Duodenal mucosa (tissue), 2 donors: ENCODE measurements around the gene CFAP61.
A peak's percentile ranks its signal among the peaks of the same experiment; 100 is the strongest.

Experiments
- H3K27ac ChIP-seq: one replicate; pipeline ENCODE4 v1.7.0; 2013; ENCODE audit warnings: low read depth, low read length
- H3K27me3 ChIP-seq, 2 donors: one replicate each; pipeline ENCODE4 v1.7.0; 2013; ENCODE audit warnings: low read length in 2 of 2, control low read depth in 1 of 2; ENCODE audit not compliant: insufficient read depth in 2 of 2, control insufficient read depth in 1 of 2
- H3K36me3 ChIP-seq, 2 donors: one replicate each; pipeline ENCODE4 v1.7.0; 2013; ENCODE audit warnings: low read length in 2 of 2, control low read depth in 1 of 2; ENCODE audit not compliant: insufficient read depth in 2 of 2, control insufficient read depth in 1 of 2
- H3K4me1 ChIP-seq, 2 donors: one replicate each; pipeline ENCODE4 v1.7.0; 2013; ENCODE audit warnings: low read length in 2 of 2, control low read depth in 1 of 2; ENCODE audit not compliant: insufficient read depth in 2 of 2, control insufficient read depth in 1 of 2
- H3K4me3 ChIP-seq, 2 donors: one replicate each; pipeline ENCODE4 v1.7.0; 2013; ENCODE audit warnings: low read length in 2 of 2, low read depth in 1 of 2
- H3K9ac ChIP-seq, 2 donors: one replicate each; pipeline ENCODE4 v1.7.0; 2013; ENCODE audit warnings: low read length in 2 of 2, low read depth in 1 of 2
- H3K9me3 ChIP-seq, 2 donors: one replicate each; pipeline ENCODE4 v1.7.0; 2013; ENCODE audit warnings: low read length in 2 of 2, control low read depth in 1 of 2; ENCODE audit not compliant: control insufficient read depth in 1 of 2

Gene CFAP61

DNA sequence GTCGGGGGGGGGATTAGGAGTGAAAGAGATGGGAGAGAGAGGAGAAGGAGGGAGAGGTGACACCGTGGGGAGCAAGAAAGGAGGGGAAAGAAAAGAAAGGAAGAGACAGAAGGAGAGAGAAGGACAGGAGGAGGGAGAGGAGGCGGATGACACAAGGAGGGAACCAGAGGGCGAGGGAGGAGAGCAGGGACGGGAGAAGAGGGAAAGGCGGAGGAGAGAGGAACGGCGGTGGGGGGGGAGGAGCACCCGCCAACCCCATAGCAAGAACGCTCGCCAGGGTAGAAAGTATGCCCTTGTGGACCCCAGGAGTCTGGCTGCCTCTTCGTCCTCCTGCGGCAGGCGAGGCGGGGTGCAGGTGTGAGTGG, 311.1 kb downstream of the CFAP61 start:
- Histone ChIP-seq H3K9ac (no peak overlapping the region), H3K27me3 (peaks cover 55 to 60% of the 10 kb centered on the region in 2 donors), H3K9me3 (no peaks in the 10 kb centered on the region), H3K4me3 (peak overlapping the region; percentile 21 to 22), H3K36me3 (no peaks in the 10 kb centered on the region), H3K4me1 (peaks cover 14% of the 10 kb centered on the region in 2 donors), H3K27ac (no peak overlapping the region)

DNA sequence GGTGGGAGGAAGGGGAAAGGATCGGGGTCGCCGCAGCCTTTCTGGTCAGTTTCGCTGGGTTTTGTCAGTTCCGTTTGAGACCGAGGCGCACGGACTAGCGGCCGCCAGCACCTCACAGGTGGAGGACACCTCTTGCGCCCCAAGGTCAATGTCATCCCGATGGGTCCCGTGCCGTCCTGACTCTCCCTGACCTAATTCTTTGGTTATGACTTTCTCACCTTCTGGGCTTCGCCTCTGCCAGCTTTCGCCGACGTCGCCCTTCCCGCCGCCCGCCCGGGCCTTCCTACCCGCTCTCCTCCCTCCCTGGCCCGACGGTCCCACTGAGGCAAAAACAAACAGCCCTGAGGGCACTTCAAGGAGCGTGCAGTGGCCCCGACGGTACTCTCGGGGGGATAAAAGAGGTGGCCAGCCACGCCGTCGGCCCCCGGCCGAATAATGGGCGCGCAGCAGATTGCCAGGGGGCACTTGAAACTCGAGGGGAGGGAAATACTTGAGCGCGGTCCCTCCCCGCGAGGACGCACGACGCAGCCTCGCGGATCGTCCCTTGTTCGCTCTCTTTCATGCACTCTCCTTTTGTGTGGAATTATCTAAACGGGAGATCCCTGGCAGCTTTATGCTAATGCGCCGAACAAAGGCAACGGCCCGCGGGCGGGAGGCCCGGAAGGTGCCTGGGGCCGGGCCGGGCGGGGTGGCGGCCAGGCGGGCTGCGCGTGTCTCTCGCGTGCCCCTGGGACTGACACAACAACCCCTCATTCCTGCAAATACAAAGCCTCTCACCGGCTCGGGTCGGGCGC, 311.7 kb downstream of the CFAP61 start:
- H3K27me3 ChIP-seq = peaks cover 55 to 60% of the 10 kb centered on the region in 2 donors
- no peaks in the 10 kb centered on the region for H3K9me3 ChIP-seq
- H3K27ac ChIP-seq = no peak overlapping the region
- no peak overlapping the region for H3K9ac ChIP-seq
- peaks cover 14% of the 10 kb centered on the region in 2 donors for H3K4me1 ChIP-seq
- peak overlapping the region; percentile 21 to 22 for H3K4me3 ChIP-seq
- H3K36me3 ChIP-seq = no peaks in the 10 kb centered on the region

DNA sequence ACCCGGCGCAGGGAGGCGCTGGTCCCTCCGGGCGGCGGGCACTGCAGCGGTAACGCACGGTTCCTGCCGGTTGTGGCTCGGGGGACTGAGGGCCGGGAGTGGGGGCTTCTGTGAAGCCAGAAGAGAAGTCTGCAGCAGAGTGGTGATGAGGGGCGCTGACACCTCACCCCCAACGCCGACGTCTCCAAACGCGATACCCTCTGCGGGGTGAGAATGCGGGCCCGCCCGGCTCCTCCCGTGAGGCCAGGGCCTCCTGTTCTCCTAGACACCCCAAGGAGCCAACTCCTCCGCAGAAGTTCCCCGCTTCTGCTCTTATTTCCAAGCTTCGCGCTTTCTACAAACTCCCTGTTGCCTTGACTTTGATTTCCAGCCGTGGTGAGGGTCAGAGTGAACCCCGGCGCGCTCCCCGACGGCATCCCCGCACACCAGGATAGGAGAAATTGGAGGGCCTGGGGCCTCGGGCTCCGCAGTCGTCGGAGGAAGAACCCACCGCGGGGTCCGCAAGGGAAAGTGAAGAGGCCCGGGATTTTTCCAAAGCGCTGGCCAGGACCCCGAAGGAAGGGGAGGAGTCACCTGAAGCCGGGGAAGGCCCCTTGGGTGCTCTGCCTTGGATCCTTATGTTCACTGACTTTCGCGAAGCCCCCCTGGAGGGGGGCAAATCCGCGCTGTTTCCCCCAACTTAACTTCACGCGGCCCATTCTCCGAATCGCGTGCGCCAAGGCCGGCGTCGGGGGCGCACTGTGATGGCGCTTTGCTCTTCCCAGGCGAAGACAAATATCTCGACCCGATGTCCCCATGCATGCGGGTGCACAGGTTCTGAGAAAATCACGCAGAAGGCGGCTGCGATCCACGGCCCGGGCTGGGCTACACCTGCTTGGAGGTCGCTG, 312.5 kb downstream of the CFAP61 start:
- H3K4me1 ChIP-seq = peaks cover 14 to 19% of the 10 kb centered on the region in 2 donors
- H3K9ac ChIP-seq = no peak overlapping the region
- H3K9me3 ChIP-seq = no peaks in the 10 kb centered on the region
- no peaks in the 10 kb centered on the region for H3K36me3 ChIP-seq
- no peak overlapping the region for H3K27ac ChIP-seq
- H3K27me3 ChIP-seq = peaks cover 57 to 65% of the 10 kb centered on the region in 2 donors
- no peak overlapping the region for H3K4me3 ChIP-seq

DNA sequence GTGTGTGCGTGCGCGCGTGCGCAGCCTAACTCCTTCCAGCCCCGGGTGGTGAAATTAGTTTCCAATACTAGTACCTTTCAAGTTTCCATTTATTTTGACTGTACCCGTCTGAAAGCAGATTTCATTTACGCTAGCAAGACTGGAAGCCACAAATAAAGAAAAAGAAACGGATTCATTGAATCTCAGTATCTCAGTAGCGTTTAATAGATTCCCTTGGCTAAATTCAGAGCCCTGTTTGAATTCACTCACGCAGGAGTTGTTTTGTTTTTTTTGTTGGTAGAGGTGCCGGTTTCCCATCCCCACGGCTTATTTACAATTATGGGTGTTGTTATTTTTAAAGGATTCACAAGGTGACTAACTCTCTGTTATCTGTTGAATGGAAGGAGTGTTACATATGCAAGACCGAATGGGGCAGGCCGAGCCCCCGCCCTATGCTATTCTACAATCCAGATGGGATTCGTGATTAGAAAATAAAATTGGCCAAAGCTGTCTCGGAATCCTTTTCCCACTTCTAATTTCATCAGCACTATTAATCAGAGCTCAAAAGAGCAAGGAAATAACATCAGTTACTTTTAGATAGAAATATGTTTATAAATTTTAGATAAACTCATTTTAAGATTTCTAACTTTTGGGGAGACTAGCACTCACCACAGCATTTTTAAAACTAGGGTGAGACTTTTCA, 313.3 kb downstream of the CFAP61 start:
- Histone ChIP-seq H3K4me3 (no peak overlapping the region), H3K27ac (no peak overlapping the region), H3K4me1 (peaks cover 8 to 16% of the 10 kb centered on the region in 2 donors), H3K9me3 (no peaks in the 10 kb centered on the region), H3K36me3 (no peaks in the 10 kb centered on the region), H3K9ac (no peak overlapping the region), H3K27me3 (peaks cover 63 to 69% of the 10 kb centered on the region in 2 donors)

DNA sequence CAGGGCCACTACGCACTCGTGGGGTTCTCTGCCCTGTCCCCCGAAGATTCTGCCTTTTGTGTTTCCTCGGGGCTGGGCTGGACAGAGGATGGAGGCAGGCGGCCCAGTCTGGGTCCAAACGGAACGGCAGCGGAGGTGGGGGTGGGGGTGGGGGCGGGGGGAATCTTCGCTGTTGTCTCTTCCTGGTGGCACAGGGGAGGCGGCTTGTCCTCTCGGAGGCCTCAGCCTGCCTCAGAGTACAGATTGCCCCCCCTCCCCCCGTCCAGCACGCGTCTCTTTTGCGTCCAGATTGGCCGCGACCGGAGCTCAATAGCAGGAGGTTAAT, 314.2 kb downstream of the CFAP61 start:
- no peak overlapping the region for H3K4me3 ChIP-seq
- peaks cover 67 to 69% of the 10 kb centered on the region in 2 donors for H3K27me3 ChIP-seq
- peaks cover 7 to 16% of the 10 kb centered on the region in 2 donors for H3K4me1 ChIP-seq
- H3K9me3 ChIP-seq = no peaks in the 10 kb centered on the region
- H3K9ac ChIP-seq = no peak overlapping the region
- H3K36me3 ChIP-seq = no peaks in the 10 kb centered on the region
- no peak overlapping the region for H3K27ac ChIP-seq

DNA sequence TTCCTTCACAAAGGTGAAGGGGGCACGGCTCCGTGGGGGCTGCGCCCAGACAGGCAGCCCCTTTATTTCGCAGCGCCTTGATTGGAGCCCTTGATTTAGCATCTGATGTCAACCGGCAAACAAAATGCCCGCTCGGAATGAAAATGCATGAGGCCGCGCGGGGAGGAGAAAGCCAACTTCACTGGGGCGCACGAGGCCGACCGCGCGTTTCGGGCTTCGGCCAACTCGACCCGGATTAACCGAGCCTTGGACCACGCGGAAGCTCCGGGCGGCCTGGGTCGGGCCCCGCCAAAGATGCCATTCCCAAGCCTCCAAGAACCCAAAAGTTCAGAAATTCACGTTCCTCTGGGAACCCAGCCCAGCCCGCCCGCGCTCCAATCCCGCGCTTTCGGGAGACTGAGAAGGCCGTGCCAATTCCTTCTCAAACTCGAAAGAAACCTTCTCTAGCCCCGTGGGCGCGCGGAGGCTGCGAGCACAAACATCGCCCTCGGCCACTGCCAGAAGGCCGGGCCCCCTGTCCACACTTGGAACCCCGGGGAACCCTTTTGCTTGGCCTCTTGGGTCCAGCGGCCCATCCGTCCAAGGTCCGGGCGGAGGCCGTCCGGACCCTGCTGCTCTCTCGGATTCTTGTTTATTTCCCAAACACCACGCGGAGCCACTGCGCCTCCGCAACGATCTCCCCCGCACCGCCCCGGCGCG, 314.7 kb downstream of the CFAP61 start:
- no peak overlapping the region for H3K4me3 ChIP-seq
- H3K9me3 ChIP-seq = no peaks in the 10 kb centered on the region
- H3K9ac ChIP-seq = no peak overlapping the region
- H3K4me1 ChIP-seq = peaks cover 7 to 16% of the 10 kb centered on the region in 2 donors
- no peaks in the 10 kb centered on the region for H3K36me3 ChIP-seq
- no peak overlapping the region for H3K27ac ChIP-seq
- H3K27me3 ChIP-seq = peaks cover 68 to 69% of the 10 kb centered on the region in 2 donors

DNA sequence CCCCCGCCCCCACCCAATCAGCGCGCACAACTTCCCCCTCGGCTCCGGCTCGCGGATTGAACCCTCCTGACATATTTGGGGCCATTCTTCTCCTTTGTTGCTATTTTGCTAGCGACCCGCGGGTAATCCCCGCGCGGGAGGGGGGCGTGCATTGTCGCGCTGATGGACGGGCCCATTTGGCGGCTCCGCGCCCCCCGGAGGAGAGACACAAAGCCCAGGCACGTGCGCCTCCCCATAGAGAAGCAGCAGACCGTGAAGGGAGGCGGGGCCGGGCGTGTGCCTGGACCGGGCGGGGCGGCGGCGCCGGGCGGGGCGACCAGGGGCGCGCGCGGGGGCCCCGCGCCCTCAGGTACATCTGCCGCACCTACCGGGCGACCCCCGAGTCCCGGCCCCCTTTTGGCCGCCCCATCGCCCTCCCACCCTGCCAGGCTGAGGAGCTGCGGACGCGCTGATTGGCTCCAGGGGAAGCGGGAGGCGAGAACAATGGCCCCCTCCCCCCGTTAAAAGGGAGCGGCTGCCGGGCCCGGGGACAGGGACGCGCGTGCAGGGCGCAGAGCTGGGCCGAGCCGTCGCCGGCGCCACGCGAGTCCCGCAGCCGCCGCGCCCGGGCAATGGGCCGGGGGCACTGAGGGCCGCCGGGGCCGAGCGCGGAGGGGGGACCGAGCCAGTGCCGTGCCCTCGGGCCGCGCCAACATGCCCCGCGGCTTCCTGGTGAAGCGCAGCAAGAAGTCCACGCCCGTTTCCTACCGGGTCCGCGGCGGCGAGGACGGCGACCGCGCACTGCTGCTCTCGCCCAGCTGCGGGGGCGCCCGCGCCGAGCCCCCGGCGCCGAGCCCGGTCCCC, 315.5 kb downstream of the CFAP61 start, which contains the start of gene INSM1:
INSM1 (plus strand) TSS at position 530 of the 843 bp plus-strand sequence; CDS start at position 694, 164 bp downstream.
- H3K36me3 ChIP-seq = no peaks in the 10 kb centered on the region
- H3K27me3 ChIP-seq = peaks cover 67 to 68% of the 10 kb centered on the region in 2 donors
- no peaks in the 10 kb centered on the region for H3K9me3 ChIP-seq
- H3K27ac ChIP-seq = no peak within 1 kb of the TSS
- H3K4me1 ChIP-seq = peaks cover 7 to 16% of the 10 kb centered on the region in 2 donors
- H3K4me3 ChIP-seq = peak within 1 kb of the TSS; percentile 15 to 45
- no peak within 1 kb of the TSS for H3K9ac ChIP-seq

DNA sequence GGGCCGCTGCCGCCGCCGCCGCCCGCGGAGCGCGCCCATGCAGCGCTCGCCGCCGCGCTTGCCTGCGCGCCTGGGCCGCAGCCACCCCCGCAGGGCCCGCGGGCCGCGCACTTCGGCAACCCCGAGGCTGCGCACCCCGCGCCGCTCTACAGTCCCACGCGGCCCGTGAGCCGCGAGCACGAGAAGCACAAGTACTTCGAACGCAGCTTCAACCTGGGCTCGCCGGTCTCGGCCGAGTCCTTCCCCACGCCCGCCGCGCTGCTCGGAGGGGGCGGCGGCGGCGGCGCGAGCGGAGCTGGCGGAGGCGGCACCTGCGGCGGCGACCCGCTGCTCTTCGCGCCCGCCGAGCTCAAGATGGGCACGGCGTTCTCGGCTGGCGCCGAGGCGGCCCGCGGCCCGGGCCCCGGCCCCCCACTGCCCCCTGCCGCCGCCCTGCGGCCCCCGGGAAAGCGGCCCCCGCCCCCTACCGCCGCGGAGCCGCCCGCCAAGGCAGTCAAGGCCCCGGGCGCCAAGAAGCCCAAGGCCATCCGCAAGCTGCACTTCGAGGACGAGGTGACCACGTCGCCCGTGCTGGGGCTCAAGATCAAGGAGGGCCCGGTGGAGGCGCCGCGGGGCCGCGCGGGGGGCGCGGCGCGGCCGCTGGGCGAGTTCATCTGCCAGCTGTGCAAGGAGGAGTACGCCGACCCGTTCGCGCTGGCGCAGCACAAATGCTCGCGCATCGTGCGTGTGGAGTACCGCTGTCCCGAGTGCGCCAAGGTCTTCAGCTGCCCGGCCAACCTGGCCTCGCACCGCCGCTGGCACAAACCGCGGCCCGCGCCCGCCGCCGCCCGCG, 316.3 kb downstream of the CFAP61 start:
- Histone ChIP-seq H3K4me1 (peaks cover 5 to 12% of the 10 kb centered on the region in 2 donors), H3K27ac (no peak overlapping the region), H3K9me3 (no peaks in the 10 kb centered on the region), H3K27me3 (peaks cover 67 to 69% of the 10 kb centered on the region in 2 donors), H3K4me3 (peak overlapping the region; percentile 29 to 45), H3K9ac (no peak overlapping the region), H3K36me3 (no peaks in the 10 kb centered on the region)
